Measurements from ENCODE around the gene MSI2.

Gene MSI2

GRCh38 chr17:57589151-57590034 is 333.1 kb downstream of the MSI2 start:
- DNase-seq = no peak

- DNase-seq = no peak
These were observed 337.6 kb downstream of the MSI2 start for GRCh38 chr17:57593739-57594462.

GRCh38 chr17:57594767-57595166 is 338.4 kb downstream of the MSI2 start:
- DNase-seq = no peak

- no peak for DNase-seq
These were observed 339.1 kb downstream of the MSI2 start for GRCh38 chr17:57595426-57595825.

- no peak for DNase-seq
These were observed 339.8 kb downstream of the MSI2 start for GRCh38 chr17:57595947-57596695.

- no peak for DNase-seq
These were observed 340.8 kb downstream of the MSI2 start for GRCh38 chr17:57597101-57597500.

- peak; percentile 40 for DNase-seq
These were observed 341.5 kb downstream of the MSI2 start for GRCh38 chr17:57597531-57598453.

GRCh38 chr17:57599271-57600045 is 343.1 kb downstream of the MSI2 start:
- no peak for DNase-seq

- no peak for DNase-seq
These were observed 343.8 kb downstream of the MSI2 start for GRCh38 chr17:57600074-57600473.

GRCh38 chr17:57601143-57601735 is 344.9 kb downstream of the MSI2 start:
- DNase-seq = no peak

- no peak for DNase-seq
These were observed 346.6 kb downstream of the MSI2 start for GRCh38 chr17:57602896-57603295.

- no peak for DNase-seq
These were observed 347.2 kb downstream of the MSI2 start for GRCh38 chr17:57603546-57603945.

- DNase-seq = peak; percentile 62
These were observed 347.7 kb downstream of the MSI2 start for GRCh38 chr17:57603978-57604377.

- DNase-seq = peak; percentile 36
These were observed 348.7 kb downstream of the MSI2 start for GRCh38 chr17:57604771-57605674.

GRCh38 chr17:57605675-57606105 is 349.4 kb downstream of the MSI2 start:
- DNase-seq = peak; percentile 46

GRCh38 chr17:57606111-57606875 is 350.0 kb downstream of the MSI2 start:
- DNase-seq = no peak

GRCh38 chr17:57607553-57608120 is 351.3 kb downstream of the MSI2 start:
- DNase-seq = no peak

GRCh38 chr17:57608369-57609124 is 352.2 kb downstream of the MSI2 start:
- no peak for DNase-seq
